Gastrocnemius medialis (tissue), 4 donors: ENCODE measurements around the gene PRPF31. TPM values are rescaled to one million over a fixed set of nuclear protein-coding genes. Genes with fewer than 3 reads are reported as not detected.

ENCODE experiments used
- ATAC-seq, 2 donors: fragments of 150-250 bp; one replicate each; pipeline ENCODE4 v1.9.1; 2016
- DNase-seq, 2 donors: peaks; one replicate each; pipeline ENCODE4 v3.0.0-alpha.2; 2019
- H3K27ac ChIP-seq, 4 donors: fragments of 200-600 bp; sonication (generic); 1 replicate in 1 of 4; 2 replicates in 3 of 4; pipeline ENCODE4 v1.5.1; 2016 to 2018; ENCODE audit warnings: mild to moderate bottlenecking in 2 of 4, moderate library complexity in 1 of 4
- H3K27me3 ChIP-seq, 3 donors: fragments of 200-600 bp; sonication (generic) in 2 of 3; 1 replicate in 1 of 3; 2 replicates in 2 of 3; pipeline versions ENCODE4 v1.5.1 to v1.6.0; 2016 to 2019; ENCODE audit warnings: mild to moderate bottlenecking in 1 of 3, moderate library complexity in 1 of 3
- H3K36me3 ChIP-seq, 2 donors: fragments of 200-600 bp; sonication (generic) in 1 of 2; one replicate each; pipeline ENCODE4 v1.5.1; 2017 to 2018
- H3K4me1 ChIP-seq, 2 donors: fragments of 200-600 bp; sonication (generic) in 1 of 2; one replicate each; pipeline ENCODE4 v1.5.1; 2016 to 2017; ENCODE audit warnings: mild to moderate bottlenecking in 2 of 2
- H3K4me3 ChIP-seq, 4 donors: fragments of 200-600 bp; sonication (generic) in 3 of 4; 1 replicate in 1 of 4; 2 replicates in 3 of 4; pipeline ENCODE4 v1.5.1; 2016 to 2019; ENCODE audit warnings: mild to moderate bottlenecking in 2 of 4
- H3K9me3 ChIP-seq, 3 donors: fragments of 200-600 bp; sonication (generic) in 2 of 3; 1 replicate in 1 of 3; 2 replicates in 2 of 3; pipeline ENCODE4 v1.5.1; 2016 to 2019
- CTCF ChIP-seq, 5 experiments: fragments of 450-650 bp in 3 of 5; fragments of 200-600 bp in 2 of 5; sonication (generic) in 2 of 5; IDR thresholded peaks in 4 of 5; conservative IDR thresholded peaks in 1 of 5; 1 replicate in 4 of 5; 2 replicates in 1 of 5; pipeline ENCODE4 v1.5.1; 2016 to 2019; ENCODE audit warnings: antibody characterized with exemption in 5 of 5, mild to moderate bottlenecking in 3 of 5, moderate library complexity in 3 of 5
- POLR2A ChIP-seq, 2 donors: fragments of 450-650 bp; IDR thresholded peaks; one replicate each; pipeline ENCODE4 v1.6.1; 2017; ENCODE audit warnings: antibody characterized with exemption in 2 of 2, mild to moderate bottlenecking in 2 of 2, moderate library complexity in 2 of 2
- in situ Hi-C, 4 donors: fragments of 200-750 bp; cut with MboI; loops; one replicate each; pipeline versions ENCODE4 v1.15.0 to v1.8.0; 2017; ENCODE audit warnings: low sequenced_read_pairs in 4 of 4
- intact Hi-C: fragments of 100-400 bp; cut with DNase I; formaldehyde crosslinking; loops from one replicate; pipeline ENCODE4 v1.15.1; 2023; ENCODE audit warnings: low total_unique reads
- total RNA-seq, 4 donors: library from RNA; depleted of rRNA; stranded (reverse); fragments of >200 nt; gene quantifications; one replicate each; pipeline versions ENCODE4 v1.1.0 to v1.2.3, GENCODE V29; 2016

The PRPF31 gene
- total RNA-seq, 4 donors from 2014 or later: 26.6 to 39.4 (median 37.2) TPM

DNA sequence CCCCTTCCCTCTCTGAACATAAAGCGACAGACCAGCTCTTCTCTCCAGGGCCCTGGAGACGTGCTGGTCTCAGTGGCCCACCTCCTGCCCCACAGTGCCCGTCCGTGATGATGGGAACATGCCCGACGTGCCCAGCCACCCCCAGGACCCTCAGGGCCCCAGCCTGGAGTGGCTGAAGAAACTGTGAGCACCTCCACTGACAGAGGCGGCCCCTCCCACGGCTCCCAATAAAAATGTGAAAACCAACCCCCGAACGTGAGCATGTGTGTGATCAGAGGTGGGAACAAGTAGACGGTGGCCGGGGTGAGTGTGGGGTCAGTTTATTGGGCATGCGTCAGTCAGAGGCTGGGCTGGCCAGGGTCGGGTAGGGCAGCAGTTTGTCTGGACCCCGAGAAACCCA, 8.8 kb upstream of the PRPF31 start:
- no peak for DNase-seq
- in situ Hi-C loops: loop anchor here in 1 of 4 donors (25.0 kb wide), 1 partner anchor 1006 kb away; the partner anchor contains the start of gene PPP1R12C
- no peak for ATAC-seq
- no peak overlapping the region for H3K4me3 ChIP-seq
- peaks cover 10% of the 10 kb centered on the region in 2 donors for H3K4me1 ChIP-seq
- TF ChIP-seq CTCF (IDR thresholded peaks at IDR 0.05 in 4 of 5, conservative IDR thresholded peaks at IDR 0.05 in 1 of 5): no peak
- no peak for TF ChIP-seq POLR2A (IDR thresholded peaks at IDR 0.05)
- intact Hi-C loops: no loop called here
- no peak overlapping the region for H3K27ac ChIP-seq
- peaks cover 0 to 48% of the 10 kb centered on the region in 2 donors for H3K36me3 ChIP-seq
- H3K27me3 ChIP-seq: no peaks in the 10 kb centered on the region
- H3K9me3 ChIP-seq: no peaks in the 10 kb centered on the region

DNA sequence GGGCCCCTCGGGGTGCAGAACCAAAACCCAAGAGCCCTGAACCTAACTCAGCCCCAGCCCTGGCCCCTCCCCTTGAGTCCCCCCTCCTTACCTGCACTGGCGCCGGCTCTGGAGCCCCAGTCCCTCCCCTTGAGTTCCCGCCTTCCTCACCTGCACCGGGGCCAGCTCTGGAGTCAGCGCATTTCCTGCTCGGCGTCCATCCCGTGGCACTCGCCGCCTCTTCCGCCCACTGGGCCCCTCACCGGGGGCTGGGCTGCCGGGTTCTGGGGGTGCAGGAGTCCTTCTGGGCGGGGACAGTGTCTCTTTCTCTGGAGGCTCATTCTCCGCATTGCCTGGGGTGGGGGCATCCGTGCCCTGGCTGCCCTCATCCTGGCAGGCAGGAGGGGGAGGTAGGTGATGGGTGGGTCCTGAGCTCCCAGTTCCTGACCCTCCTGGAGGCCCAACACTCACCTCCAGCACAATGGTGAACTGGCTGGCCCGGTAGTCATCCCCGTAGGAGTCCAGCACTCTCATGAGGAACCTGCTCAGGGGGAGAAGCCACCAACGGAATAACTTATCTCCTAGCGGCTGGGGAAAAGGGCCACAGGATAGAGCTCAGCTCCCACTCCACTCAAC, 7.6 kb upstream of the PRPF31 start:
- intact Hi-C loops: no loop called here
- Histone ChIP-seq H3K27me3 (no peaks in the 10 kb centered on the region), H3K36me3 (peaks cover 0 to 58% of the 10 kb centered on the region in 2 donors), H3K4me3 (no peak overlapping the region), H3K4me1 (peaks cover 6 to 10% of the 10 kb centered on the region in 2 donors), H3K27ac (no peak overlapping the region), H3K9me3 (no peaks in the 10 kb centered on the region)
- DNase-seq (no peak), ATAC-seq (no peak)
- in situ Hi-C loops: loop anchor here in 1 of 4 donors (25.0 kb wide), 1 partner anchor 1004 kb away; the partner anchor contains the start of gene PPP1R12C
- TF ChIP-seq POLR2A (IDR thresholded peaks at IDR 0.05) (no peak), CTCF (IDR thresholded peaks at IDR 0.05 in 4 of 5, conservative IDR thresholded peaks at IDR 0.05 in 1 of 5) (no peak)

DNA sequence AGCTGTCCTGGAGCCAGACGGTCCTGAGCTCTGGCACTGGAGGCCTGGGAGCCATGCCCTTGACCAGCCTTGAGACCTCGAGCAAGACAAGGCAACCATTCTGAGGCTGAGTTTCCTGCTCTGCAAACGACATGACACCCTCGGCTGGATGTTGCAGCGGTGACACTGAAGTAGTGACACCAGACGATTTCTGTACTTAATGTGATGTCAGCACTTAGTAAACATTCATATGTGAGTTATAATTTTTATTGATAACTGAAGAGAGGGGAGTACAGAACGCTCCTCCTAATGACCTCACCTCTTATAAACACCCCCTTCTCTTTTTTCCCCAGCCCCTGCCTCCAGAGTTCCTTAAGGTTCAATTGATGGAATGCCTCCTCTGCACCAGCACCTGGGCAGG, 7.1 kb upstream of the PRPF31 start:
- intact Hi-C loops (no loop called here), in situ Hi-C loops (loop anchor here in 1 of 4 donors (25.0 kb wide), 1 partner anchor 1004 kb away; the partner anchor contains the start of gene PPP1R12C)
- DNase-seq: no peak
- Histone ChIP-seq H3K9me3 (no peaks in the 10 kb centered on the region), H3K4me1 (peaks cover 4 to 6% of the 10 kb centered on the region in 2 donors), H3K27ac (no peak overlapping the region), H3K36me3 (peaks cover 0 to 58% of the 10 kb centered on the region in 2 donors), H3K4me3 (no peak overlapping the region), H3K27me3 (no peaks in the 10 kb centered on the region)
- ATAC-seq: no peak
- TF ChIP-seq POLR2A (IDR thresholded peaks at IDR 0.05) (no peak), CTCF (IDR thresholded peaks at IDR 0.05 in 4 of 5, conservative IDR thresholded peaks at IDR 0.05 in 1 of 5) (no peak)

- in situ Hi-C loops (loop anchor here in 1 of 4 donors (10.0 to 25.0 kb wide), 2 partner anchors 135 to 1003 kb away; partner anchors contain the start of gene PPP1R12C), intact Hi-C loops (no loop called here)
- no peaks in the 10 kb centered on the region for H3K9me3 ChIP-seq
- no peak overlapping the region for H3K4me3 ChIP-seq
- peaks cover 0 to 58% of the 10 kb centered on the region in 2 donors for H3K36me3 ChIP-seq
- H3K27ac ChIP-seq: no peak overlapping the region
- peaks cover 4 to 8% of the 10 kb centered on the region in 2 donors for H3K4me1 ChIP-seq
- DNase-seq (no peak), ATAC-seq (no peak)
- H3K27me3 ChIP-seq: no peaks in the 10 kb centered on the region
- TF ChIP-seq POLR2A (IDR thresholded peaks at IDR 0.05) (no peak), CTCF (IDR thresholded peaks at IDR 0.05 in 4 of 5, conservative IDR thresholded peaks at IDR 0.05 in 1 of 5) (no peak)
These were observed 5.9 kb upstream of the PRPF31 start for GRCh38 chr19:54109651-54110050.
